ENCODE results near the gene KLHL36. TPM values are rescaled to one million over a fixed set of nuclear protein-coding genes. Genes with fewer than 3 reads are reported as not detected.

KLHL36 gene
- total RNA-seq, 2 donors from 2014 or later: 49.7 to 62.7 TPM

DNA sequence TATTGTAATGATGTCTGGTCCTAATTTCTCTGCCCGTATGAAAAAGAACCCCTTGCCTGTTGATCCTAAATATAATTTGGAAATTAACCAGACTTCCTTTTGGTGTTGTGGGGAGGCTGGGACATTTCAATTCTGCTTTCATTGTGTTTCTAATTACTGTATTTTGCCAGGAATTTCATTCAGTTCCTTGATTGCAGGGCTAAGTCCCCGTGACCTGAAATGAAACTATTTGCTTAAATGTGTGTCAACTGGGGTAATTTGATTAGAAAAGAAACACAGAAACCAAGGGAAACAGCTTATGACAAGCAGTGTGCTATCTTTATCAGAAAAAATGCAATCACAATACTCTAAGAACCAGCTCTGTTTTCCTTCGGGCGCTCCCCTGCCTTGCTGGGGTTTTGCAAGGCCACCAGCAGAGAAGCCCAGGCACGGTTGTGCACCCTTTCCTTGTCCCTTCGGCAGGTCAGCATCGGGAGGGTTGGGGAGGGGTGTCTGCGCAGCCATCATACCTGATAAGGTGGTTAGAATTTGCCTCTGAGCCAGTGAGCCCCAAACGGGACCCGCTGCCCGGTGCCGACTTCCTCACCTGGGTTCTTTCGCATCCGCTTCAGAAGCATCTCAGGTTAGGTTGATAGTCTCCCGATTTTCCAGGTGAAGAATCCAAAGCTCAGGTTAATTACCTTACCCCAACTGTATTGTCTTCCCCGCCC is 19.4 kb downstream of the KLHL36 start:
- DNase-seq: no peak
- Histone ChIP-seq H3K4me3 (no peak overlapping the region), H3K27ac (no peak overlapping the region), H3K36me3 (no peaks in the 10 kb centered on the region), H3K27me3 (no peaks in the 10 kb centered on the region), H3K9ac (ENCODE audit: low read depth in 2 of 2, low read length in 2 of 2) (no peak overlapping the region), H3K4me1 (no peaks in the 10 kb centered on the region), H3K9me3 (no peaks in the 10 kb centered on the region)
- TF ChIP-seq, protein P1, sequence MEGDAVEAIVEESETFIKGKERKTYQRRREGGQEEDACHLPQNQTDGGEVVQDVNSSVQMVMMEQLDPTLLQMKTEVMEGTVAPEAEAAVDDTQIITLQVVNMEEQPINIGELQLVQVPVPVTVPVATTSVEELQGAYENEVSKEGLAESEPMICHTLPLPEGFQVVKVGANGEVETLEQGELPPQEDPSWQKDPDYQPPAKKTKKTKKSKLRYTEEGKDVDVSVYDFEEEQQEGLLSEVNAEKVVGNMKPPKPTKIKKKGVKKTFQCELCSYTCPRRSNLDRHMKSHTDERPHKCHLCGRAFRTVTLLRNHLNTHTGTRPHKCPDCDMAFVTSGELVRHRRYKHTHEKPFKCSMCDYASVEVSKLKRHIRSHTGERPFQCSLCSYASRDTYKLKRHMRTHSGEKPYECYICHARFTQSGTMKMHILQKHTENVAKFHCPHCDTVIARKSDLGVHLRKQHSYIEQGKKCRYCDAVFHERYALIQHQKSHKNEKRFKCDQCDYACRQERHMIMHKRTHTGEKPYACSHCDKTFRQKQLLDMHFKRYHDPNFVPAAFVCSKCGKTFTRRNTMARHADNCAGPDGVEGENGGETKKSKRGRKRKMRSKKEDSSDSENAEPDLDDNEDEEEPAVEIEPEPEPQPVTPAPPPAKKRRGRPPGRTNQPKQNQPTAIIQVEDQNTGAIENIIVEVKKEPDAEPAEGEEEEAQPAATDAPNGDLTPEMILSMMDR (IDR thresholded peaks at IDR 0.05): no peak
- intact Hi-C loops (cut with DNase I): no loop called here

DNA sequence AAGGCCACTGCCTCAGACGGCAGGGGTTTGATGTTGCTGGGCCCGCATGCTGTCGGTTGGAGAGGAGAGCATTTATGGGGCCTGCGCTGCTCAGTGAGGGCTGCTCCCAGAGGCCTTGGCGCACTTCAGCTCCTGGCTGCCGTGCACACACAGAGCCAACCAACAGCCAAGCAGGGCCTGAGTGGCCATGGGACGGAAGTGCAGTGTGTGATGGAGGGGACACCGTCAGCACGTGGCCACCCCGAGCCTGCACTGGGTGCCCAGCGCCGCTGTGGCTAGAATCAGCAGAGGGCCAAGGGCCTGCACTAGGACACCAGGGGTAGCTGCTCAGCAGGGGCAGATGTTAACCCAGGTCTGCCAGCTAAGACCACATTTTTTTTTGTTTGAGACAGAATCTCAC is 21.8 kb downstream of the KLHL36 start:
- intact Hi-C loops (cut with DNase I): loop anchor here (5.0 kb wide), 1 partner anchor 297 kb away; no protein-coding TSS in a partner anchor
- H3K27ac ChIP-seq: no peak overlapping the region
- TF ChIP-seq, protein P1 (IDR thresholded peaks at IDR 0.05): no peak
- no peak overlapping the region for H3K9ac ChIP-seq (ENCODE audit: low read depth in 2 of 2, low read length in 2 of 2)
- no peaks in the 10 kb centered on the region for H3K27me3 ChIP-seq
- H3K9me3 ChIP-seq: no peaks in the 10 kb centered on the region
- DNase-seq: no peak
- H3K4me1 ChIP-seq: no peaks in the 10 kb centered on the region
- H3K4me3 ChIP-seq: no peak overlapping the region
- H3K36me3 ChIP-seq: no peaks in the 10 kb centered on the region

DNA sequence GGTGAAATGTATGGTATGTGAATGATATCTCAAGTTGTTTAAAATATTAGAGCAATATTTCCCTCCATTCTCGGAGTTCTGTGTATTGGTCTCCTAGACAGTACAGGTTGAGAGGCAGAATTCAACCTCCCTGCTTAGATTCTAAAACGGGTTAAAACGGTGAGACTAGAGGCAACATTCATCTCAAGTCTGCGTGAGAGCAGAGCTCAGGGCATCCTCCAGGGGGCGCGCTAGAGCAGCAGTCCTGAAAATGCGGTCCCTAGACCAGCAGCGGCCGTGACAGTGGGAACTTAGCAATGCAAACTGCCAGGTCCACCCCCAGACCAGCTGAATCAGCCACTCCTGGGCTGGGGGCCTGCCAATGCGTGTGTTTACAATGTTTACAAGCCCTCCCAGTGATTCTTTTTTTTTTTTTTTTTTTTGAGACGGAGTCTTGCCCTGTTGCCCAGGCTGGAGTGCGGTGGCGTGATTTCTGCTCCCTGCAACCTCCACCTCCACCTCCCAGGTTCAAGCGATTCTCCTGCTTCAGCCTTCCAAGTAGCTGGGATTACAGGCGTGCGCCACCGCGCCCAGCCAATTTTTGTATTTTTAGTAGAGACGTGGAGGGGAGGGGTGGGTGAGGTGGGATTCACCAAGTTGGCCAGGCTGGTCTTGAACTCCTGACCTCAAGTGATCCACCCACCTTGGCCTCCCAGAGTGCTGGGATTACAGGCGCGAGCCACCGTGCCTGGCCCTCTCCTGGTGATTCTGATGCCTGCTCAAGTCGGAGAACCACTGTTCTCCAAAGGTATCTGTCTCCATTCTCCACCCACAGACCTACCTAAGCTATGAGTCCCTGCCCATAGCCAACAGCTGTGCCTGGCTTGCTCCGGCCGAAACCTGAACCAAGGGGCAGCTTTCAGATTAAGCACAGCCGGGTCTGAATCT is 24.2 kb downstream of the KLHL36 start:
- intact Hi-C loops (cut with DNase I): loop anchor here (2.0 to 5.0 kb wide), 2 partner anchors 52 to 295 kb away; no protein-coding TSS in a partner anchor

DNA sequence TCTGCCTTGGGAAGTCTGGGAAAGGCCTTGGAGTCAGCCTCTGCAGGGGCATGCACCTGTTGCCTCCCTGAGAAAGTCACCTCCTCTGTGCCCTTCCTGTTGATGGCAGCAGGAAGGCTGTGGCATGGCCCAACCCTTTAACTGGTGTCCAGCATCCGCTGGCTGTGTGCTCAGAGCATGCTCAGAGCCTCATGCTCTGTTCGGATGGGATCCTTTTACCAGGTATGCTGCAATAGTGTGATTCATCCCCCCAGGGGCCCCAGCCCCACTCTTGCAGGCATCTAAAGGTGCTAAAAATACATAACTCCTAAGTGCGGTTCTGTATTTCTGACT is 24.9 kb downstream of the KLHL36 start:
- H3K4me3 ChIP-seq: no peak overlapping the region
- no peaks in the 10 kb centered on the region for H3K36me3 ChIP-seq
- no peaks in the 10 kb centered on the region for H3K27me3 ChIP-seq
- H3K27ac ChIP-seq: no peak overlapping the region
- H3K9me3 ChIP-seq: no peaks in the 10 kb centered on the region
- intact Hi-C loops (cut with DNase I): loop anchor here (2.0 to 5.0 kb wide), 2 partner anchors 52 to 294 kb away; no protein-coding TSS in a partner anchor
- H3K9ac ChIP-seq (ENCODE audit: low read depth in 2 of 2, low read length in 2 of 2): no peak overlapping the region
- no peak for DNase-seq
- TF ChIP-seq, protein P1 (IDR thresholded peaks at IDR 0.05): no peak
- H3K4me1 ChIP-seq: no peaks in the 10 kb centered on the region

More for the DNA sequence above, 24.2 kb downstream of the KLHL36 start:
- no peaks in the 10 kb centered on the region for H3K4me1 ChIP-seq
- peak; percentile 82 for DNase-seq
- H3K9ac ChIP-seq (ENCODE audit: low read depth in 2 of 2, low read length in 2 of 2): no peak overlapping the region
- no peak overlapping the region for H3K4me3 ChIP-seq
- TF ChIP-seq, protein P1 (IDR thresholded peaks at IDR 0.05): peak; percentile 92
- no peaks in the 10 kb centered on the region for H3K9me3 ChIP-seq
- no peak overlapping the region for H3K27ac ChIP-seq
- no peaks in the 10 kb centered on the region for H3K36me3 ChIP-seq
- no peaks in the 10 kb centered on the region for H3K27me3 ChIP-seq

DNA sequence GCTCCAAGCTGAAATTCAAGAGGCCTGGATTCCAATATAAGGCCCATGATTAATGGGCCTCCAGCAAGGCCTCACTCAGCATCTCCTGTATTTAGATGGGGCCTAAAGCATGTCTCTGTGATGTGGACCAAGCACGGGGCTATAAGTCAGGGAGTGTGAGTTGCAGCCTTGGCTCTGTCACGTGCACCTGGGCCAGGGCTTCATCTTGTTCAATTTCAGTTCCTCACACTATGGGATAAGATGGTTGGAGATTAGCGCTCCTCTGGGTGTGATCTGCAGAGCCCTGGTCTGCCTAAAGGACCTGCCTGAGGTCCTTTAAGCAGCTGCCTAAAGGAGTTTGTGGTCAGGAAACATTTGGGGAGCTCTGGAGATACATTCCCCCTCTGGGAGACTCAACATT is 25.2 kb downstream of the KLHL36 start:
- no peak overlapping the region for H3K9ac ChIP-seq (ENCODE audit: low read depth in 2 of 2, low read length in 2 of 2)
- no peak for DNase-seq
- H3K9me3 ChIP-seq: no peaks in the 10 kb centered on the region
- no peak overlapping the region for H3K27ac ChIP-seq
- intact Hi-C loops (cut with DNase I): loop anchor here (2.0 to 5.0 kb wide), 2 partner anchors 51 to 294 kb away; no protein-coding TSS in a partner anchor
- no peaks in the 10 kb centered on the region for H3K4me1 ChIP-seq
- no peak overlapping the region for H3K4me3 ChIP-seq
- H3K36me3 ChIP-seq: no peaks in the 10 kb centered on the region
- H3K27me3 ChIP-seq: no peaks in the 10 kb centered on the region
- TF ChIP-seq, protein P1 (IDR thresholded peaks at IDR 0.05): no peak

Data from colonic mucosa (tissue), 4 donors.